ENCODE measurements around the gene PAWR.
"Not testable (repeated sequence)": the region's sequence is repeated elsewhere in the genome, so short reads cannot be mapped to it uniquely, and the experiment has no call there.

Gene PAWR

GRCh38 chr12:79547044-79547734 is 143.6 kb downstream of the PAWR start:
- no peak for DNase-seq

GRCh38 chr12:79546466-79547043 is 144.2 kb downstream of the PAWR start:
- no peak for DNase-seq

DNA sequence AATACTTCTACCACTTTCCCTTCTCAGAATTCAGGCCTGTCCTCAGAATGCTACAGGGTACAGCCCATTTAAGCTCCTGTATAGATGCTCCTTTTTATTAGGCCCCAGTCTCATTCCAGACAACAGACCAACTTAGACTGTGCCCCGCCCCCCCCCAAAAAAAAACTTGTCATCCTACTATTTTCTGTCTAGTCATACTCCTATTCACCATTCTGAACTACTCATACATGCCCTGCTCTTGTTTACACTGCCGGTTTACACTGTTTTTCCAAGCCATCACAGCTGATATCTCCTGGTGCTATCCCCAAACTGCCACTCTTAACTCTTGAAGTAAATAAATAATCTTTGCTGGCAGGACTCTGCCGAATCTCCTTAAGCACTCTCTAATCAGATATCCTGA is 146.3 kb downstream of the PAWR start:
- DNase-seq: not testable (repeated sequence)

- no peak for DNase-seq
These were observed 153.1 kb downstream of the PAWR start for GRCh38 chr12:79537675-79538074.

DNA sequence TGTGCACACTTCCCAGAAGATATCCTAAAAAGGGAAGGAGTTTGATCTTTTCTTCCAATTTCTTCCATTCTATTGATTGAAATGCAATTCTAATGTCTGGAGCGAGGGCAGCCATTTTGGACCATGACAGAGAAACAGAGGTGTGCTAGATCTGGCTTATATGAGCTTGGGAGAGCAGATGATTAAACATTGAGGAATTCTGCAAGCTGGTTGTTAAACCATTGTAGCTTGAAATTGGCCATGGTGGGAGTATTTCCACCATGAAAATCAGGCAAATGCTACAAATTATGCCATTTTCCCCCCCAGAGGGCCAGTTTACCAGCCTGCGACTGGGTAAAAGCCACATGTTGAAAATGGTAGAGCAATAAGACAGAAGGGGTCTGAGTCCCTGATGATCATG is 155.0 kb downstream of the PAWR start:
- DNase-seq: no peak

All from right forelimb (tissue), 1 donor.